GM23338 (cell line): ENCODE measurements around the gene PRUNE2.

Experiments used
- EZH2 ChIP-seq: fragments of 200-600 bp; sonication (generic); IDR thresholded peaks from one replicate; pipeline ENCODE4 v1.8.0; 2017; ENCODE audit warnings: antibody characterized with exemption, mild to moderate bottlenecking, low read depth; ENCODE audit not compliant: unreplicated experiment
- EZH2phosphoT487 ChIP-seq: fragments of 200-600 bp; sonication (generic); IDR thresholded peaks from one replicate; pipeline ENCODE4 v1.8.1; 2018; ENCODE audit warnings: antibody characterized with exemption; ENCODE audit not compliant: unreplicated experiment
- JUNB ChIP-seq: IDR thresholded peaks from one replicate; pipeline ENCODE4 v1.6.1; 2016; ENCODE audit warnings: antibody characterized with exemption; ENCODE audit not compliant: unreplicated experiment
- POLR2AphosphoS5 ChIP-seq: IDR thresholded peaks from 2 replicates; pipeline ENCODE4 v1.6.1; 2016; ENCODE audit warnings: antibody characterized with exemption, low read depth
- TF ChIP-seq, protein P1 (sequence below), 2 experiments: fragments of 200-600 bp in 1 of 2; sonication (generic) in 1 of 2; conservative IDR thresholded peaks; 2 replicates each; pipeline versions ENCODE4 v1.5.1 to v1.6.1; 2016 to 2017; ENCODE audit warnings: antibody characterized with exemption in 2 of 2, low read depth in 2 of 2, mild to moderate bottlenecking in 2 of 2, moderate library complexity in 1 of 2
- TF ChIP-seq, protein P2 (sequence below): IDR thresholded peaks from one replicate; pipeline ENCODE4 v1.6.1; 2018; ENCODE audit warnings: antibody characterized with exemption; ENCODE audit not compliant: unreplicated experiment
- TF ChIP-seq, protein P3 (sequence below): IDR thresholded peaks from 2 replicates; pipeline ENCODE4 v1.6.1; 2016; ENCODE audit warnings: antibody characterized with exemption

DNA sequence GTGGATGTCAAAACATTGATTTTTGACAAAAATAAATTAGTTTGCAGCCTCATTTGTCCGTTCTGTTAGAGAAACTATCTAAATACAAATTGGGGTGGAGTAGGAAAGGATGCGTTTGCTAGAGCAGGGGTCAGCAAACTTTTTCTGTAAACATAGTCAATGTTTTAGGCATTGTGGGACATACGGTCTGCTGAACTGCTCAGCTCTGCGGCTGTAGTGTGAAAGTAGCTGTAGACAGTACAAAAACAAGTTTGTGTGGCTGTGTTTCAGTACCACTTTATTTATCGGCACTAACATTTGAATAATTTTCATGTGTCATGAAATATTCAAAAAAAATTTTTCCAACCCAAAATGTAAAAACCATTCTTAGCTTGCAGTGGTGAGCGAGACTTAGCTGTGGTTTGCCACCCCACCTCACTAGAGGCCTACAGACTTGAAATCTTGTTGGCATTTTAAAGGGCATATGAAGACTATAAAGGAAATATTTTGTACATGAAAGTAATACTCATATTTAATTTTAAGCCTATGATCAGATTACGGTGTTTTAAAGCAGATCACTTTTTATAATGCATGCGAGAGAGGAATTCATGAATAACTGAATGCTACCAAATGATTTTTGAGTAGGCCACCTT, 292.6 kb downstream of the PRUNE2 start:
- TF ChIP-seq, protein P1, sequence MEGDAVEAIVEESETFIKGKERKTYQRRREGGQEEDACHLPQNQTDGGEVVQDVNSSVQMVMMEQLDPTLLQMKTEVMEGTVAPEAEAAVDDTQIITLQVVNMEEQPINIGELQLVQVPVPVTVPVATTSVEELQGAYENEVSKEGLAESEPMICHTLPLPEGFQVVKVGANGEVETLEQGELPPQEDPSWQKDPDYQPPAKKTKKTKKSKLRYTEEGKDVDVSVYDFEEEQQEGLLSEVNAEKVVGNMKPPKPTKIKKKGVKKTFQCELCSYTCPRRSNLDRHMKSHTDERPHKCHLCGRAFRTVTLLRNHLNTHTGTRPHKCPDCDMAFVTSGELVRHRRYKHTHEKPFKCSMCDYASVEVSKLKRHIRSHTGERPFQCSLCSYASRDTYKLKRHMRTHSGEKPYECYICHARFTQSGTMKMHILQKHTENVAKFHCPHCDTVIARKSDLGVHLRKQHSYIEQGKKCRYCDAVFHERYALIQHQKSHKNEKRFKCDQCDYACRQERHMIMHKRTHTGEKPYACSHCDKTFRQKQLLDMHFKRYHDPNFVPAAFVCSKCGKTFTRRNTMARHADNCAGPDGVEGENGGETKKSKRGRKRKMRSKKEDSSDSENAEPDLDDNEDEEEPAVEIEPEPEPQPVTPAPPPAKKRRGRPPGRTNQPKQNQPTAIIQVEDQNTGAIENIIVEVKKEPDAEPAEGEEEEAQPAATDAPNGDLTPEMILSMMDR (conservative IDR thresholded peaks at IDR 0.05; ENCODE audit: low read depth in 2 of 2) = no peak
- no peak for TF ChIP-seq POLR2AphosphoS5
- TF ChIP-seq EZH2 = no peak
- TF ChIP-seq EZH2phosphoT487 = no peak
- TF ChIP-seq JUNB = no peak
- TF ChIP-seq, protein P2, sequence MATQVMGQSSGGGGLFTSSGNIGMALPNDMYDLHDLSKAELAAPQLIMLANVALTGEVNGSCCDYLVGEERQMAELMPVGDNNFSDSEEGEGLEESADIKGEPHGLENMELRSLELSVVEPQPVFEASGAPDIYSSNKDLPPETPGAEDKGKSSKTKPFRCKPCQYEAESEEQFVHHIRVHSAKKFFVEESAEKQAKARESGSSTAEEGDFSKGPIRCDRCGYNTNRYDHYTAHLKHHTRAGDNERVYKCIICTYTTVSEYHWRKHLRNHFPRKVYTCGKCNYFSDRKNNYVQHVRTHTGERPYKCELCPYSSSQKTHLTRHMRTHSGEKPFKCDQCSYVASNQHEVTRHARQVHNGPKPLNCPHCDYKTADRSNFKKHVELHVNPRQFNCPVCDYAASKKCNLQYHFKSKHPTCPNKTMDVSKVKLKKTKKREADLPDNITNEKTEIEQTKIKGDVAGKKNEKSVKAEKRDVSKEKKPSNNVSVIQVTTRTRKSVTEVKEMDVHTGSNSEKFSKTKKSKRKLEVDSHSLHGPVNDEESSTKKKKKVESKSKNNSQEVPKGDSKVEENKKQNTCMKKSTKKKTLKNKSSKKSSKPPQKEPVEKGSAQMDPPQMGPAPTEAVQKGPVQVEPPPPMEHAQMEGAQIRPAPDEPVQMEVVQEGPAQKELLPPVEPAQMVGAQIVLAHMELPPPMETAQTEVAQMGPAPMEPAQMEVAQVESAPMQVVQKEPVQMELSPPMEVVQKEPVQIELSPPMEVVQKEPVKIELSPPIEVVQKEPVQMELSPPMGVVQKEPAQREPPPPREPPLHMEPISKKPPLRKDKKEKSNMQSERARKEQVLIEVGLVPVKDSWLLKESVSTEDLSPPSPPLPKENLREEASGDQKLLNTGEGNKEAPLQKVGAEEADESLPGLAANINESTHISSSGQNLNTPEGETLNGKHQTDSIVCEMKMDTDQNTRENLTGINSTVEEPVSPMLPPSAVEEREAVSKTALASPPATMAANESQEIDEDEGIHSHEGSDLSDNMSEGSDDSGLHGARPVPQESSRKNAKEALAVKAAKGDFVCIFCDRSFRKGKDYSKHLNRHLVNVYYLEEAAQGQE = no peak
- TF ChIP-seq, protein P3, sequence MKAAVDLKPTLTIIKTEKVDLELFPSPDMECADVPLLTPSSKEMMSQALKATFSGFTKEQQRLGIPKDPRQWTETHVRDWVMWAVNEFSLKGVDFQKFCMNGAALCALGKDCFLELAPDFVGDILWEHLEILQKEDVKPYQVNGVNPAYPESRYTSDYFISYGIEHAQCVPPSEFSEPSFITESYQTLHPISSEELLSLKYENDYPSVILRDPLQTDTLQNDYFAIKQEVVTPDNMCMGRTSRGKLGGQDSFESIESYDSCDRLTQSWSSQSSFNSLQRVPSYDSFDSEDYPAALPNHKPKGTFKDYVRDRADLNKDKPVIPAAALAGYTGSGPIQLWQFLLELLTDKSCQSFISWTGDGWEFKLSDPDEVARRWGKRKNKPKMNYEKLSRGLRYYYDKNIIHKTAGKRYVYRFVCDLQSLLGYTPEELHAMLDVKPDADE = no peak
